HEK293 (cell line): ENCODE measurements around the gene MDP1.

Experiments used
- IKZF3 ChIP-seq: fragments of 450-650 bp; IDR thresholded peaks from 2 replicates; pipeline ENCODE4 v1.5.0; 2018; ENCODE audit warnings: missing biosample characterization, mild to moderate bottlenecking, missing genetic modification characterization, moderate library complexity
- PATZ1 ChIP-seq: fragments of 450-650 bp; formaldehyde crosslinking; IDR thresholded peaks from 2 replicates; pipeline ENCODE4 v1.5.1; 2016; ENCODE audit warnings: missing biosample characterization, missing genetic modification characterization
- PRDM4 ChIP-seq: fragments of 450-650 bp; formaldehyde crosslinking; IDR thresholded peaks from 2 replicates; pipeline ENCODE4 v1.5.1; 2017; ENCODE audit warnings: missing biosample characterization, missing genetic modification characterization
- SCRT1 ChIP-seq: fragments of 450-650 bp; formaldehyde crosslinking; IDR thresholded peaks from 2 replicates; pipeline ENCODE4 v1.5.1; 2016; ENCODE audit warnings: missing biosample characterization, missing genetic modification characterization, borderline replicate concordance
- SP7 ChIP-seq: fragments of 450-650 bp; formaldehyde crosslinking; IDR thresholded peaks from 2 replicates; pipeline ENCODE4 v1.5.1; 2016; ENCODE audit warnings: missing biosample characterization, missing genetic modification characterization
- ZBTB10 ChIP-seq: fragments of 450-650 bp; formaldehyde crosslinking; IDR thresholded peaks from 2 replicates; pipeline ENCODE4 v1.5.1; 2016; ENCODE audit warnings: missing biosample characterization, missing genetic modification characterization
- ZBTB11 ChIP-seq: fragments of 450-650 bp; formaldehyde crosslinking; conservative IDR thresholded peaks from 2 replicates; pipeline ENCODE4 v1.5.1; 2016; ENCODE audit warnings: low read depth, missing biosample characterization, missing genetic modification characterization
- ZBTB20 ChIP-seq: fragments of 450-650 bp; formaldehyde crosslinking; IDR thresholded peaks from 2 replicates; pipeline ENCODE4 v1.5.1; 2016; ENCODE audit warnings: missing biosample characterization, missing genetic modification characterization
- ZNF155 ChIP-seq: fragments of 450-650 bp; formaldehyde crosslinking; IDR thresholded peaks from 2 replicates; pipeline ENCODE4 v1.5.1; 2016; ENCODE audit warnings: missing biosample characterization, missing genetic modification characterization
- ZNF18 ChIP-seq: fragments of 450-650 bp; formaldehyde crosslinking; IDR thresholded peaks from 2 replicates; pipeline ENCODE4 v1.5.1; 2016; ENCODE audit warnings: missing biosample characterization, missing genetic modification characterization
- ZNF449 ChIP-seq: fragments of 450-650 bp; formaldehyde crosslinking; IDR thresholded peaks from 2 replicates; pipeline ENCODE4 v1.5.1; 2017; ENCODE audit warnings: missing biosample characterization, mild to moderate bottlenecking, missing genetic modification characterization, moderate library complexity
- ZNF704 ChIP-seq: fragments of 450-650 bp; formaldehyde crosslinking; IDR thresholded peaks from 2 replicates; pipeline ENCODE4 v1.5.1; 2016; ENCODE audit warnings: missing biosample characterization, missing genetic modification characterization
- ZNF843 ChIP-seq: fragments of 450-650 bp; formaldehyde crosslinking; IDR thresholded peaks from 2 replicates; pipeline ENCODE4 v1.5.1; 2016; ENCODE audit warnings: missing biosample characterization, missing genetic modification characterization
- ZXDB ChIP-seq: fragments of 450-650 bp; formaldehyde crosslinking; IDR thresholded peaks from 2 replicates; pipeline ENCODE4 v1.5.1; 2016; ENCODE audit warnings: missing biosample characterization, missing genetic modification characterization
- TF ChIP-seq, protein P1 (sequence below): fragments of 450-650 bp; formaldehyde crosslinking; IDR thresholded peaks from 2 replicates; pipeline ENCODE4 v1.5.1; 2016; ENCODE audit warnings: missing biosample characterization, missing genetic modification characterization, borderline replicate concordance
- TF ChIP-seq, protein P2 (sequence below): fragments of 450-650 bp; formaldehyde crosslinking; IDR thresholded peaks from 2 replicates; pipeline ENCODE4 v1.5.1; 2017; ENCODE audit warnings: missing biosample characterization, missing genetic modification characterization

MDP1 gene

DNA sequence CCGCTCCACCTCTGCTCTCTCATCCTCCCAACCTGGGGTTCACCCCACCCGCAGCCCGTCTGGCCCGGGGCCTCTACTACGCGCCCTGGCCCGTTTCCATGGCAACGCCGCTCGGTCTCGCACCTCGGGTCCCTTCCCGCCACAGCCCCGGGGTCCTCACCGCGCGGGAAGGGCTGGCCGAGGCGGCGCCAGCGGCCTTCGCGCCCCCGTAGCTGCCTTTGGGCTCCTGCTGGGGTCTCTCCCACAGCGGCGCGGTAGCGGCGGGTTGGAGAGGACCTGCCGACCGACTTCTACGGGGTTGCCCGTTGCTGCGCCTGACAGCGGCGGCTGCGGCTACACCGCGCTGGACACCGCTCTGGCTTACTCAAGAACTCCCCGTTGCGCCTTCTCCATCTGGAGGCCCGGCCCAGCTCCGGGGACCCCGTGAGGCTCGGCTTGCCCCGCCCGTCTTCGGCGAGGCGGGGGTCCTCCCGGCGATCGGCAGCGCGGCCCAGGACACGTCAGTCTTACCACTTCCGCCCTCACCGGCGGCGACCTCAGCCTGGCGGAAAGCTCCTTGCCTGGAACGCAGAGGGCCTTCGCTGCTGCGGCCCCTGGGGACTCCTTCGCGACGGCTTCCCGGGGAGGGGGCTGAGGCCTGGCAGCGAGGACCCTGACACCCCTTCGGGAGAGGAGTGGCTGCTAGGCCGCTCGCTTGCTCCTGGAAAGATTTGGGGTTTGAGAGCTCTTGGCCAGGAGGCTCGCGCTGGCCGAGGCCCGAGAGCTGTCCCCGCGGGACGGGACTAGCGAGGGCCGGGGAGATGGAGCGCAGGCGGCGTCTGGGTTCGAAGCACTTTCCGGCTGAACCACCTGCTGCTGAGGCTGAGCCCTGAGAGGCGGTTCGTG is 20.4 kb downstream of the MDP1 start, which contains the start of gene TM9SF1 (continued):
- TF ChIP-seq ZNF704 (tag by site-specific recombination) = 0 out of 2 replicates have a peak, but pooled peaks have one; percentile 65
- TF ChIP-seq, protein P1, sequence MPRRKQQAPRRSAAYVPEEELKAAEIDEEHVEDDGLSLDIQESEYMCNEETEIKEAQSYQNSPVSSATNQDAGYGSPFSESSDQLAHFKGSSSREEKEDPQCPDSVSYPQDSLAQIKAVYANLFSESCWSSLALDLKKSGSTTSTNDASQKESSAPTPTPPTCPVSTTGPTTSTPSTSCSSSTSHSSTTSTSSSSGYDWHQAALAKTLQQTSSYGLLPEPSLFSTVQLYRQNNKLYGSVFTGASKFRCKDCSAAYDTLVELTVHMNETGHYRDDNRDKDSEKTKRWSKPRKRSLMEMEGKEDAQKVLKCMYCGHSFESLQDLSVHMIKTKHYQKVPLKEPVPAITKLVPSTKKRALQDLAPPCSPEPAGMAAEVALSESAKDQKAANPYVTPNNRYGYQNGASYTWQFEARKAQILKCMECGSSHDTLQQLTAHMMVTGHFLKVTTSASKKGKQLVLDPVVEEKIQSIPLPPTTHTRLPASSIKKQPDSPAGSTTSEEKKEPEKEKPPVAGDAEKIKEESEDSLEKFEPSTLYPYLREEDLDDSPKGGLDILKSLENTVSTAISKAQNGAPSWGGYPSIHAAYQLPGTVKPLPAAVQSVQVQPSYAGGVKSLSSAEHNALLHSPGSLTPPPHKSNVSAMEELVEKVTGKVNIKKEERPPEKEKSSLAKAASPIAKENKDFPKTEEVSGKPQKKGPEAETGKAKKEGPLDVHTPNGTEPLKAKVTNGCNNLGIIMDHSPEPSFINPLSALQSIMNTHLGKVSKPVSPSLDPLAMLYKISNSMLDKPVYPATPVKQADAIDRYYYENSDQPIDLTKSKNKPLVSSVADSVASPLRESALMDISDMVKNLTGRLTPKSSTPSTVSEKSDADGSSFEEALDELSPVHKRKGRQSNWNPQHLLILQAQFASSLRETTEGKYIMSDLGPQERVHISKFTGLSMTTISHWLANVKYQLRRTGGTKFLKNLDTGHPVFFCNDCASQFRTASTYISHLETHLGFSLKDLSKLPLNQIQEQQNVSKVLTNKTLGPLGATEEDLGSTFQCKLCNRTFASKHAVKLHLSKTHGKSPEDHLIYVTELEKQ (tag by site-specific recombination) = 0 out of 2 replicates have a peak, but pooled peaks have one; percentile 45
- TF ChIP-seq ZXDB (tag by site-specific recombination) = peak; percentile 99
- TF ChIP-seq SP7 (tag by site-specific recombination) = peak; percentile 71; the same call in 1 of the 2 replicates
- TF ChIP-seq ZBTB10 (tag by site-specific recombination) = peak; percentile 52
- no peak for TF ChIP-seq ZNF449 (tag by site-specific recombination)
- peak; percentile 92 for TF ChIP-seq ZBTB11 (tag by site-specific recombination)
- no peak for TF ChIP-seq ZNF155 (tag by site-specific recombination)
- TF ChIP-seq PATZ1 (tag by site-specific recombination) = peak; percentile 92
- no peak for TF ChIP-seq IKZF3
- TF ChIP-seq, protein P2, sequence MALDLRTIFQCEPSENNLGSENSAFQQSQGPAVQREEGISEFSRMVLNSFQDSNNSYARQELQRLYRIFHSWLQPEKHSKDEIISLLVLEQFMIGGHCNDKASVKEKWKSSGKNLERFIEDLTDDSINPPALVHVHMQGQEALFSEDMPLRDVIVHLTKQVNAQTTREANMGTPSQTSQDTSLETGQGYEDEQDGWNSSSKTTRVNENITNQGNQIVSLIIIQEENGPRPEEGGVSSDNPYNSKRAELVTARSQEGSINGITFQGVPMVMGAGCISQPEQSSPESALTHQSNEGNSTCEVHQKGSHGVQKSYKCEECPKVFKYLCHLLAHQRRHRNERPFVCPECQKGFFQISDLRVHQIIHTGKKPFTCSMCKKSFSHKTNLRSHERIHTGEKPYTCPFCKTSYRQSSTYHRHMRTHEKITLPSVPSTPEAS (tag by site-specific recombination) = peak; percentile 49; the same call in 1 of the 2 replicates
- peak; percentile 26; the same call in 1 of the 2 replicates for TF ChIP-seq ZNF18 (tag by site-specific recombination)
- peak; percentile 34; the same call in 1 of the 2 replicates for TF ChIP-seq ZNF843
- TF ChIP-seq PRDM4 (tag by site-specific recombination) = 0 out of 2 replicates have a peak, but pooled peaks have one; percentile 17
- peak; percentile 94 for TF ChIP-seq ZBTB20
- peak; percentile 77 for TF ChIP-seq SCRT1 (tag by site-specific recombination)
